GM21576 (cell line): ENCODE measurements around the gene BSND.
"Not testable (repeated sequence)": the region's sequence is repeated elsewhere in the genome, so short reads cannot be mapped to it uniquely, and the experiment has no call there.

Experiments used
- ATAC-seq: cut with Tn5 transposase; IDR thresholded peaks from one replicate; pipeline ENCODE4 v1.9.1; 2021; ENCODE audit warnings: mild to moderate bottlenecking, moderate library complexity; ENCODE audit not compliant: unreplicated experiment

BSND gene

GRCh38 chr1:54998677-54999076 lies at the start of gene BSND:
TSS of gene BSND (plus strand) at chr1:54998933. CDS start at chr1:54999187, 254 bp downstream.
- ATAC-seq, result no peak

GRCh38 chr1:54949053-54949452 lies 49.7 kb upstream of the BSND start:
- ATAC-seq, result no peak

GRCh38 chr1:54950006-54950368 lies 48.7 kb upstream of the BSND start:
- ATAC-seq, result no peak

GRCh38 chr1:54950369-54951163 lies 48.2 kb upstream of the BSND start:
- no peak for ATAC-seq

GRCh38 chr1:54951810-54952226 lies 46.9 kb upstream of the BSND start:
- ATAC-seq, result no peak

- ATAC-seq, result no peak
Observed at GRCh38 chr1:54952950-54953718, 45.6 kb upstream of the BSND start.

GRCh38 chr1:54953846-54954245 lies 44.9 kb upstream of the BSND start:
- ATAC-seq, result no peak

- ATAC-seq, result no peak
Observed at GRCh38 chr1:54955359-54955758, 43.4 kb upstream of the BSND start.

- no peak for ATAC-seq
Observed at GRCh38 chr1:54956726-54957125, 42.0 kb upstream of the BSND start.

GRCh38 chr1:54959241-54959640 lies 39.5 kb upstream of the BSND start:
- no peak for ATAC-seq

- no peak for ATAC-seq
Observed at GRCh38 chr1:54962612-54963395, 35.9 kb upstream of the BSND start.

GRCh38 chr1:54963829-54964228 lies 34.9 kb upstream of the BSND start:
- not testable (repeated sequence) for ATAC-seq

GRCh38 chr1:54965624-54966340 lies 33.0 kb upstream of the BSND start:
- peak; percentile 71 for ATAC-seq

GRCh38 chr1:54967372-54967771 lies 31.4 kb upstream of the BSND start:
- no peak for ATAC-seq

GRCh38 chr1:54968551-54968950 lies 30.2 kb upstream of the BSND start:
- no peak for ATAC-seq

GRCh38 chr1:54969879-54970278 lies 28.9 kb upstream of the BSND start:
- no peak for ATAC-seq

- ATAC-seq, result no peak
Observed at GRCh38 chr1:54970901-54971300, 27.8 kb upstream of the BSND start.

GRCh38 chr1:54971317-54971791 lies 27.4 kb upstream of the BSND start:
- peak; percentile 72 for ATAC-seq

GRCh38 chr1:54972436-54972835 lies 26.3 kb upstream of the BSND start:
- ATAC-seq, result no peak

GRCh38 chr1:54973205-54973921 lies 25.4 kb upstream of the BSND start:
- no peak for ATAC-seq
